ENCODE data around the gene PI16. TPM values are rescaled to one million over a fixed set of nuclear protein-coding genes. Genes with fewer than 3 reads are reported as not detected.

PI16 gene
- total RNA-seq, 1 experiment from 2014 or later: not detected

DNA sequence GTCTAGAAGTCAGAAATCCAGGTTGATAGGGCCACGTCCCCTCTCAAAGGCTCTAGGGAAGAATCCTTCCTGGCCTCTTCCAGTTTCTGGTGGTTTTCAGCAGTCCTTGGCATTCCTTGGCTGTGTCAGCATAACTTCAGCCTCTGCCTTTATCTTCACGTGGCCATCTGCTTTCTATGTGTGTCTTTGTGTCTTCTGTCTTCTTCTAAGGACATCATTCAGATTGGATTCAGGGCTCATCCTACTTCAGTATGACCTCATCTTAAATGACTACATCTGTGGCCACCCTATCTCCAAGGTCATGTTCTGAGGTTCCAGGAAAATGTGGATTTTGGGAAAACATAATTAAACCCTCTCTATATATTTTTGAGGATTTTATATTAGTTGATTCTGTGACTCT, 45.8 kb upstream of the PI16 start:
- no peak for ATAC-seq

DNA sequence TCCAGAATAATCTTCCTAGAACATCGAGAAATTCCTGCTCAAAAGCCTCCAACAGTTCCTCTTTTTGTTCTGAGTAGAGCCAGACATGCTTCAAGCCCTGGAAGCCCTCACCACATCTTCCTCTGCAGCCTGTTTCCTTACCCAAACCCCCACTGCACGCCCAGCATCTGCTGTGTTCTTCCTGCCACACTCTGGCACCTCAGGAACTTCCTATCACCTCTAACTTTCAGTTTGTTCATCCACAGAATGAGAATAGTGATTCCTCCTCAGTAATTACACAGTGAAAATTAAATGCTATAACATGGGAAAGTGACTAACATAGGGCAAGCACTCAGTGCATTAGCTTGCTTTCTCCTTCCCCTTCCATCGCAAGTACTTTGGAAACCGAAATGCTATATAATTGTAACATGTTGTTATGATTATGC, 42.5 kb upstream of the PI16 start:
- Histone ChIP-seq H3K4me3 (ENCODE audit: low read depth in 2 of 2, low read length in 2 of 2) (no peak overlapping the region), H3K27me3 (ENCODE audit: control insufficient read depth, insufficient read depth, low read length) (no peaks in the 10 kb centered on the region), H3K9me3 (ENCODE audit: control insufficient read depth, insufficient read depth, low read depth, low read length) (no peaks in the 10 kb centered on the region), H3K4me1 (ENCODE audit: control insufficient read depth, insufficient read depth, low read length) (peaks cover 37% of the 10 kb centered on the region), H3K36me3 (ENCODE audit: control insufficient read depth, insufficient read depth, low read length) (peaks cover 4% of the 10 kb centered on the region), H3K27ac (ENCODE audit: low read length) (peak overlapping the region; percentile 49)
- POLR2A ChIA-PET: no interaction called here
- CTCF ChIA-PET: interaction anchor here (0.6 to 0.7 kb wide), 2 partner anchors 18 to 106 kb away, joined by 3 to 5 read pairs; no protein-coding TSS in a partner anchor
- BruUV-seq (replicated peaks): no TSS peak
- TF ChIP-seq, protein P1, sequence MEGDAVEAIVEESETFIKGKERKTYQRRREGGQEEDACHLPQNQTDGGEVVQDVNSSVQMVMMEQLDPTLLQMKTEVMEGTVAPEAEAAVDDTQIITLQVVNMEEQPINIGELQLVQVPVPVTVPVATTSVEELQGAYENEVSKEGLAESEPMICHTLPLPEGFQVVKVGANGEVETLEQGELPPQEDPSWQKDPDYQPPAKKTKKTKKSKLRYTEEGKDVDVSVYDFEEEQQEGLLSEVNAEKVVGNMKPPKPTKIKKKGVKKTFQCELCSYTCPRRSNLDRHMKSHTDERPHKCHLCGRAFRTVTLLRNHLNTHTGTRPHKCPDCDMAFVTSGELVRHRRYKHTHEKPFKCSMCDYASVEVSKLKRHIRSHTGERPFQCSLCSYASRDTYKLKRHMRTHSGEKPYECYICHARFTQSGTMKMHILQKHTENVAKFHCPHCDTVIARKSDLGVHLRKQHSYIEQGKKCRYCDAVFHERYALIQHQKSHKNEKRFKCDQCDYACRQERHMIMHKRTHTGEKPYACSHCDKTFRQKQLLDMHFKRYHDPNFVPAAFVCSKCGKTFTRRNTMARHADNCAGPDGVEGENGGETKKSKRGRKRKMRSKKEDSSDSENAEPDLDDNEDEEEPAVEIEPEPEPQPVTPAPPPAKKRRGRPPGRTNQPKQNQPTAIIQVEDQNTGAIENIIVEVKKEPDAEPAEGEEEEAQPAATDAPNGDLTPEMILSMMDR (IDR thresholded peaks at IDR 0.05): no peak
- TF ChIP-seq POLR2AphosphoS5 (IDR thresholded peaks at IDR 0.05; ENCODE audit: low read depth, low read length) (no peak), SIN3A (IDR thresholded peaks at IDR 0.05; ENCODE audit: borderline replicate concordance, insufficient read depth, low read depth, low read length) (no peak), TCF7L2 (IDR thresholded peaks at IDR 0.05; ENCODE audit: low read depth, low read length) (no peak)
- TF ChIP-seq, protein P2, sequence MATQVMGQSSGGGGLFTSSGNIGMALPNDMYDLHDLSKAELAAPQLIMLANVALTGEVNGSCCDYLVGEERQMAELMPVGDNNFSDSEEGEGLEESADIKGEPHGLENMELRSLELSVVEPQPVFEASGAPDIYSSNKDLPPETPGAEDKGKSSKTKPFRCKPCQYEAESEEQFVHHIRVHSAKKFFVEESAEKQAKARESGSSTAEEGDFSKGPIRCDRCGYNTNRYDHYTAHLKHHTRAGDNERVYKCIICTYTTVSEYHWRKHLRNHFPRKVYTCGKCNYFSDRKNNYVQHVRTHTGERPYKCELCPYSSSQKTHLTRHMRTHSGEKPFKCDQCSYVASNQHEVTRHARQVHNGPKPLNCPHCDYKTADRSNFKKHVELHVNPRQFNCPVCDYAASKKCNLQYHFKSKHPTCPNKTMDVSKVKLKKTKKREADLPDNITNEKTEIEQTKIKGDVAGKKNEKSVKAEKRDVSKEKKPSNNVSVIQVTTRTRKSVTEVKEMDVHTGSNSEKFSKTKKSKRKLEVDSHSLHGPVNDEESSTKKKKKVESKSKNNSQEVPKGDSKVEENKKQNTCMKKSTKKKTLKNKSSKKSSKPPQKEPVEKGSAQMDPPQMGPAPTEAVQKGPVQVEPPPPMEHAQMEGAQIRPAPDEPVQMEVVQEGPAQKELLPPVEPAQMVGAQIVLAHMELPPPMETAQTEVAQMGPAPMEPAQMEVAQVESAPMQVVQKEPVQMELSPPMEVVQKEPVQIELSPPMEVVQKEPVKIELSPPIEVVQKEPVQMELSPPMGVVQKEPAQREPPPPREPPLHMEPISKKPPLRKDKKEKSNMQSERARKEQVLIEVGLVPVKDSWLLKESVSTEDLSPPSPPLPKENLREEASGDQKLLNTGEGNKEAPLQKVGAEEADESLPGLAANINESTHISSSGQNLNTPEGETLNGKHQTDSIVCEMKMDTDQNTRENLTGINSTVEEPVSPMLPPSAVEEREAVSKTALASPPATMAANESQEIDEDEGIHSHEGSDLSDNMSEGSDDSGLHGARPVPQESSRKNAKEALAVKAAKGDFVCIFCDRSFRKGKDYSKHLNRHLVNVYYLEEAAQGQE (IDR thresholded peaks at IDR 0.05; ENCODE audit: insufficient read depth in 1 of 2, low read depth in 2 of 2, low read length in 1 of 2): no peak
- DNase-seq (ENCODE audit: low read depth, low spot score) (no peak), ATAC-seq (peak; percentile 19)
- in situ Hi-C loops (cut with HindIII; ENCODE audit: low pct_unique_long_range_greater_than_20kb, low sequenced_read_pairs) (no loop called here), intact Hi-C loops (cut with micrococcal nuclease; ENCODE audit: unreplicated experiment) (no loop called here)

More for the DNA sequence above, 45.8 kb upstream of the PI16 start:
- intact Hi-C loops (cut with micrococcal nuclease; ENCODE audit: unreplicated experiment): no loop called here
- in situ Hi-C loops (cut with HindIII; ENCODE audit: low pct_unique_long_range_greater_than_20kb, low sequenced_read_pairs): no loop called here
- Histone ChIP-seq H3K4me1 (ENCODE audit: control insufficient read depth, insufficient read depth, low read length) (peaks cover 58% of the 10 kb centered on the region), H3K27me3 (ENCODE audit: control insufficient read depth, insufficient read depth, low read length) (no peaks in the 10 kb centered on the region), H3K36me3 (ENCODE audit: control insufficient read depth, insufficient read depth, low read length) (peaks cover 2% of the 10 kb centered on the region), H3K4me3 (ENCODE audit: low read depth in 2 of 2, low read length in 2 of 2) (no peak overlapping the region), H3K9me3 (ENCODE audit: control insufficient read depth, insufficient read depth, low read depth, low read length) (no peaks in the 10 kb centered on the region), H3K27ac (ENCODE audit: low read length) (no peak overlapping the region; the same call in 1 of the 2 replicates)
- no peak for TF ChIP-seq TCF7L2 (IDR thresholded peaks at IDR 0.05; ENCODE audit: low read depth, low read length)
- TF ChIP-seq, protein P2 (IDR thresholded peaks at IDR 0.05; ENCODE audit: insufficient read depth in 1 of 2, low read depth in 2 of 2, low read length in 1 of 2): no peak
- no peak for TF ChIP-seq POLR2AphosphoS5 (IDR thresholded peaks at IDR 0.05; ENCODE audit: low read depth, low read length)
- TF ChIP-seq, protein P1 (IDR thresholded peaks at IDR 0.05): no peak
- TF ChIP-seq SIN3A (IDR thresholded peaks at IDR 0.05; ENCODE audit: borderline replicate concordance, insufficient read depth, low read depth, low read length): no peak
- ChIA-PET POLR2A (no interaction called here), CTCF (no interaction called here)
- BruUV-seq (replicated peaks): no TSS peak
- no peak for DNase-seq (ENCODE audit: low read depth, low spot score)

Measured in Panc1 (cell line).